GM19324 (cell line): ENCODE measurements around the gene NACC2.
"Not testable (repeated sequence)": the region's sequence is repeated elsewhere in the genome, so short reads cannot be mapped to it uniquely, and the experiment has no call there.

Experiments used
- ATAC-seq: cut with Tn5 transposase; IDR thresholded peaks from one replicate; pipeline ENCODE4 v1.9.1; 2021; ENCODE audit warnings: mild to moderate bottlenecking, moderate library complexity; ENCODE audit not compliant: unreplicated experiment, low FRiP score

NACC2 gene

GRCh38 chr9:136083558-136084062 lies 11.5 kb downstream of the NACC2 start:
- no peak for ATAC-seq

DNA sequence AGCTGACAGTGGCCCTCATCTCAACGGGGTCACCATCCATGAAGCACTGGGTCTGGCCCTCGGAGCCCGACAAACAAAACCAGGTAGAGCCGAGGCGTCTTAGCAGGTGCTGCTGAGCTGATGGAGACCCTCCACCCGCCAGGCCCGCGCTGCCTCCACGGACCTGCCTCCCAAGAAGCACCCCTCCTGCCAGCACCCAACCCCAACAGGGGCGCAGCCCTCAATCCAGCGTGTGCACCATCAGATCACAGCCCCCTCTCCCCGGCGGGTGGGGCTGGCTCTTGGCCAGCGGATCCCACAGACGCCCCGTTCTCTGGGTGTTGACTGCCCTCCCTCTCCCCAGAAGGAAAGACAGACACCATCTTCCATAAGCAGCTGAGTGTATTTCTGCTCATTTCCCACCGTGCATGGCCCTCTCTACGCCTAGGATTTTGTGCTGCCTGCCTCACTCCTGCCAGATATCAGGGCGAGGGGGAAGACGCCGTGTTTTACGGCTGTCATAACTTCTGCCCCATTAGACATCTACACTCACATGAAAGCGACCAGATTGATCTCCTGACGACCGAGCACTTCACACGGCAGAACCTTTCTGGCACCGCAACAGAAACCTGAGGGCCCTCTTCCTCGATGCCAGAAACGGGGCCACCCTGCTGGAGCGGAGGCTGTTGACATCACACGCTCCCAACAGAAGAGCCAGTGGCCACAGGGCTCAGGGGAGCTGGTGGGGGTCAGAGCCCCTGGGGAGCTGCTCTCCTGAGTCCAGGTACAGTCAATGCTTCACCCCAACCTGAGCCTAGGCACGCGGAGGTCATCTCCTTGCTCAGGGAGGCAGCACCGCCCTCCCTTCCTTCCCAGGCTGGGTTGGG lies 12.4 kb downstream of the NACC2 start:
- ATAC-seq, result no peak

GRCh38 chr9:136081826-136082495 lies 13.1 kb downstream of the NACC2 start:
- no peak for ATAC-seq

GRCh38 chr9:136081113-136081825 lies 13.8 kb downstream of the NACC2 start:
- no peak for ATAC-seq

DNA sequence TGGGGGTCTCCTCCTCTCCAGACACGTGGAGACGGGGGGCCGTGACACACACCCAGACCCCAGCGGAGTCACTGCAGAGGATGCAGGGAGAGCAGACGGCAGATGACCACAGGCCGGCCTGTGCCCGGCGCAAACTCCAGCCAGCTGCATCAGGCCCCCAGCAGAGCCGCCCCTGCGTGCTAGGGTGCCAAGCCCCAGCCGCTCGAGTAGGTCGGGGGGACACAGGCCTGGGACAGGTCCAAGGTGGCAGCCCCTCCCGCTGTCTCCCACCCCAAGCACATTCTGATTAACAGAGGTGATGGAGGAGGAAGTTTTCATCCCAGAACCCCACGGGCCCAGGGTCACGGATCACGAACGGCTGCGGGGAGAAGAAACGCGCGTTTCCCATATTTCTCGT lies 14.4 kb downstream of the NACC2 start:
- ATAC-seq, result no peak

- no peak for ATAC-seq
Measured at GRCh38 chr9:136079916-136080246, 15.2 kb downstream of the NACC2 start.

- no peak for ATAC-seq
Measured at GRCh38 chr9:136079211-136079915, 15.7 kb downstream of the NACC2 start.

GRCh38 chr9:136078498-136079011 lies 16.5 kb downstream of the NACC2 start:
- no peak for ATAC-seq

DNA sequence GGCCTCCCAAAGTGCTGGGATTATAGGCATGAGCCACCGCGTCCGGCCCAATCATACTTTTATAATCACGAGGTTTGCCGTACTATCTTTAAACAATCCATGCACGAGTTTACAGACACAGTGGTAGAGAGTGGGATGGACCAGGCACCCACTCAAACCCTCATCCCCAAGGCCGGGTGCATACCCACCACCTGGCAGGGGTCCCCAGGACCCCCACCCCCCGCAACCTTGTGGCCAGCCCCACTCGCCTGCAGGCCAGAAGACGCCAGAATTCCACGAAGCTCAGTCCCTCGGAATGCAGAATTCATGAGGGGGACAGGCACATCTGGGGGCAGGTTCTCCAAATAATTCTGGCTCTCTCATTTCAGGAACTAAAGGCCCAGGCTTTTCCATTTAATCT lies 17.1 kb downstream of the NACC2 start:
- no peak for ATAC-seq

DNA sequence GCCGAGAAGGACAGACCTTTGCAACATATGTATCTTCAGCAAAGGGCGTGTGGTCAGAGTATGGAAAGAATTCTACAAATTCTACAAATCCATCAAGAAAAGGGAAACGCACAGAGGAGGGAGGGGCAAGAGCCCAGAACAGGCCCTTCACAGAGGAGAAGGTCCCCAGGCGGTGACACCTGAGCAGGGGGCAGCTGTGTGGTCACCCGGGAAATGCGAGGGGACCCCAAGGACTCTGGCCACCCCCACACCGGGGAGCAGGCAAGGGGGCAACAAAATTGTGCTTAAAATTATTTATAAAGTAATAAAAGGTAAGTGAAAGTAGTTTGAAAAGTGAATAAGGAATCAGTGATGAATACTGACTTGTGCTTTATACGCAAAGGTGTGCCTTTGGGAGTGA lies 17.6 kb downstream of the NACC2 start:
- no peak for ATAC-seq

DNA sequence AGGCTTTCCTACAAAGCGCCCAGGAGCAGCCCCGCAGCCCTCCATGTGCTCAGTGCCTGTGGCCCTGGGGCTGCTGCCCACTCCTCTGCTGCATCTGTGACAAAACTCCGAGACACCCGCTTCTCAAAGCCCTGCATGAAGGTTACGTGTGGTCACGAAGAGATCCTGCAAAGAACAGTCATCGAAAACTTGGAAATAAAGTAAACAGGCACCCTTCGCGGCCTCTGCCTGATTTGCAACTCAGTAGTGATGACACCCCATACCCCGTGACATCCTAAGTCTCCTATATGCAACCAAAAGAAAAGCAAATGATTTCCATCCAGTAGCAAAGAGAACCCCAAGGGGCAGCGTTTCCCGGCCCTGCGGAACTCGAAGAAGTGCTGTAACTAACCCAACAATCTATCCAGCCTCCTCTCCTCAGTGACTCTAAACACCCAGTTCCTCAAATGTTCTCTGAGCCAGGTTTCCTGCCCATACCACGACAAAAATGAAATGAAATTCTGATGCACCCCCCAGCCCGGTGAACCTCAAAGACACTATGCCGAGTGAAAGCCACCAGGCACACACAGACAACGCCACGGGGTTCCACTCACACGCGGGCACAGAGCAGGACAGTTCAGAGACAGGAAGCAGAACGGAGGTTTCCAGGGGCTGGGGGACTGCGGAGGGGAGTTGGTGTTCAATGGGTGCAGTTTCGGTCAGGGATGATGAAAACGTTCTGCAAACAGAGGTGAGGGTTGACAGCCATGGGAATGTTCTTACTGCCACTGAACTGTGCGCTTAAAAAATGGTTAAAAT lies 19.0 kb downstream of the NACC2 start:
- no peak for ATAC-seq

GRCh38 chr9:136075134-136075841 lies 19.8 kb downstream of the NACC2 start:
- ATAC-seq, result no peak

DNA sequence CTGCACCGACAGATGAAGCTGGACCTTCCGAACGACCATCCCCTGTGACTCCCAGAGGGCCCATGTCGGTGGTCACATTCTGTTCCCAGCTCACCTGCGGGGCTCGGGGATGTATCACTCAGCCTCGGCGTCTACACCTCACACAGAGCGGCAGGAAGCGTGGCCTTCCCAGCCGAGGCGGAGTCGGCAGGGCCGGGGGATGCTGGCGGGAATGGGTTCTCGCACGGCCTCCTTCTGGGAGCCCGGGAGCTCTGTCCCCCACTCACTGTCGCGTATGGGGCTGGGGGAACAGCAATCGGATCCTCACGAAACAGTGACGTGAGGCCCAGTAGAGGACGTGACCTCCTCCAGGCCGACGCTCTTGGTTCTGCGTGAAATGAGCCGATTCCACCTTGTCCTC lies 20.4 kb downstream of the NACC2 start:
- ATAC-seq, result no peak

DNA sequence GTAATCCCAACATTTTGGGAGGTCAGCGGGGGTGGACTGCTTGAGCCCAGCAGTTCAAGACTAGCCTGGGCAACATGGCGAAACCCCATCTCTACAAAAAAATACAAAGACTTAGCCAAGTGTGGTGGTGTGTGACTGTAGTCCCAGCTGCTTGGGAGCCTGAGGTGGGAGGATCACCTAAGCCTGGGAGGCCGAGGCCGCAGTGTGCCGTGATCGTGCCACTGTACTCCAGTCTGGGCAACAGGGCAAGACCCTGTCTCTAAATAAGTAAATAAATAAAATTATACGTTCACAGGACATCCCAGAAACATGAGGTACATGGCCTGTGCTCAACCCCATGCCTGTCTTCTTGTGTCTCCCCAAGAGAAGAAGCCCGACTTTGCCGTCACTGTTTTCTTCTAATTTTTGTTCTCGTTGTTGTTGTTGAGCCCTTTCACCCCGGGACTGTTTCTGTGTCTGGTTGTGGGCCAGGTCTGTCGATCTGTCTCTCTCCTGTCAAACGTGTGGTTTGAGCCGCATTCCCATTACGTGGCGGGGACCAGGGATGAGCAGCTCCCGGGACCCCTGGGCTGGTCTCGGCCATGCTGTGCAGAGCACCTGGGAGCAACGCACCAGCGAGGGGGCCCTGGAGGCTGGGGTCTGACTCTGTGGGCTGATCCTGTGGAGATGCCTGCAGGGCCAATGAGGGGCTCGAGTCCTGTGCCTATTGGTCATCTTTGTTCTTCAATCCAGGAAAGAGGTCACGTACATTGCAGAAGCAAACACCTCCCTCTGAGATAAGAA lies 32.2 kb downstream of the NACC2 start:
- no peak for ATAC-seq

DNA sequence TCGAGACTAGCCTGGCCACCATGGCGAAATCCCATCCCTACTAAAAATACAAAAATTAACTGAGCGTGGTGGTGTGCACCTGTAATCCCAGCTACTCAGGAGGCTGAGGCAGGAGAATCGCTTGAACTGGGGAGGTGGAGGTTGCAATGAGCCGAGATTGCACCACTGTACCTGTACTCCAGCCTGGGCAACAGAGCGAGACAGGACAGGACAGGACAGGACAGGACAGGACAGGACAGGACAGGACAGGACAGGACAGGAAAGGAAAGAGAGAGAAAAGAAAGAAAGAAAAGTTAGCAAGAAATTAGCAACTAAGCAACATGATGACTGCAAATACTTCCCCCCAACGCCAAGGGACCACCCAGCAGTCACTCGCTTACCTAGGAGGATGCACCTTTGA lies 33.2 kb downstream of the NACC2 start:
- not testable (repeated sequence) for ATAC-seq

DNA sequence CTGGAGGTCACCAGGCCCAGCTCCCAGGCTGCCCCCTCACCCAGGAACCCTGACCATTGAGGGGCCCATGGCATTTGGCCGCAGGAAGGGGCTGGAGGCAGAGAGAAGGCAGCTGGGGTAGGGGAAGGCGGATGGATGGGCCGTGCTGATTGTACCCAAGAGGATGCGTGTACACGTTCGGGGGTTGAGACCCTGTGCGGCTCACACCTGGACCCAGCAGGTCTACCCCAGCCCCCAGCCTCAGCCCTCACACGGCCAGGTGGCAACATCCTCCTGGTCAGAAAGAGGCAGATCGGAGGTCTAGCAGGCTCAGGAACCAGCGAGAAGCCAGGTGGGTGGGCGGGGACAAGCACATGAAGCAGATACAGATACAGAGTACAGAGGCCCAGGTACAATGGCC lies 33.7 kb downstream of the NACC2 start:
- no peak for ATAC-seq

DNA sequence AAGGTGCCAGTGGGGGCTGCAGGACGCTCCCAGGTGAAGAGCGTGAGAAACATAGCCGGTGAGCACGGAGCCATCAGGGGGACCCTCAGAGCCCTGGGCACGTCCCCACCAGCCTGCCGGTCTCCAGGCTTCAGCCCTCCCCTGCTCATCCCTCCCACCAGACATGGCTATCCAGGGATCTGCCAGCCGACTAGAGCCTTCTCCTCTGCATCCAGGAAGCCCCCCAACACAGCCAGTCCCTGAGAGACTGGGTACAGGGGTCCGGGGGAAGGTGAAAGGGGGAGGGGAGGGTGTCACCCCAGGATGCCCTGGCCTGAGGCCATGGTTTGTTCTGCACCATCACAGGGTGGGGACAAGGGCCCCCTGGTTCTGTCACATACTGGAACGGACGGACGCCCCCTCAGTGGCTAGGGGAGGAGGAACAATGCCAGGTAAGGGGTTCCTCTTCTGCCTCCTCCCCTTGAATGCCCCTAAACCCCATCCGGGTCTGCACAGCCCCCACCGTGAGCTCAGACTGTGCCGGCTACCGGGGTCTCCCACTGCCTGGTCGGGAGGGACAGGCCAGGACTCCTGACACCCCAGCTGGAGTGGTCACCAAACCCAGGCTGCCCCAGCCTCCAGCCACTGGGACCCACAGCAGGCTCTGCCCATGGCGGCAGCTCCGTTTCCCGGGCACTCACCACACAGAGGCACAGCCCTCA lies 34.3 kb downstream of the NACC2 start:
- ATAC-seq, result no peak
